Uterus (tissue), 2 donors: ENCODE data around the gene OAT.

Experiments
- POLR2A ChIP-seq, 2 donors: fragments of 450-650 bp; IDR thresholded peaks; one replicate each; pipeline ENCODE4 v1.6.1; 2016; ENCODE audit warnings: antibody characterized with exemption in 2 of 2, mild to moderate bottlenecking in 1 of 2, moderate library complexity in 1 of 2
- TF ChIP-seq, protein P1 (sequence below), 4 experiments: fragments of 200-600 bp in 2 of 4; fragments of 450-650 bp in 2 of 4; sonication (generic) in 2 of 4; IDR thresholded peaks; one replicate each; pipeline ENCODE4 v1.5.1; 2016 to 2019; ENCODE audit warnings: antibody characterized with exemption in 4 of 4, mild to moderate bottlenecking in 2 of 4, moderate library complexity in 1 of 4

GRCh38 chr10:124349231-124349995 is 69.3 kb downstream of the OAT start:
- TF ChIP-seq, protein P1, sequence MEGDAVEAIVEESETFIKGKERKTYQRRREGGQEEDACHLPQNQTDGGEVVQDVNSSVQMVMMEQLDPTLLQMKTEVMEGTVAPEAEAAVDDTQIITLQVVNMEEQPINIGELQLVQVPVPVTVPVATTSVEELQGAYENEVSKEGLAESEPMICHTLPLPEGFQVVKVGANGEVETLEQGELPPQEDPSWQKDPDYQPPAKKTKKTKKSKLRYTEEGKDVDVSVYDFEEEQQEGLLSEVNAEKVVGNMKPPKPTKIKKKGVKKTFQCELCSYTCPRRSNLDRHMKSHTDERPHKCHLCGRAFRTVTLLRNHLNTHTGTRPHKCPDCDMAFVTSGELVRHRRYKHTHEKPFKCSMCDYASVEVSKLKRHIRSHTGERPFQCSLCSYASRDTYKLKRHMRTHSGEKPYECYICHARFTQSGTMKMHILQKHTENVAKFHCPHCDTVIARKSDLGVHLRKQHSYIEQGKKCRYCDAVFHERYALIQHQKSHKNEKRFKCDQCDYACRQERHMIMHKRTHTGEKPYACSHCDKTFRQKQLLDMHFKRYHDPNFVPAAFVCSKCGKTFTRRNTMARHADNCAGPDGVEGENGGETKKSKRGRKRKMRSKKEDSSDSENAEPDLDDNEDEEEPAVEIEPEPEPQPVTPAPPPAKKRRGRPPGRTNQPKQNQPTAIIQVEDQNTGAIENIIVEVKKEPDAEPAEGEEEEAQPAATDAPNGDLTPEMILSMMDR (IDR thresholded peaks at IDR 0.05): no peak
- no peak for TF ChIP-seq POLR2A (IDR thresholded peaks at IDR 0.05)
